Measurements from ENCODE around the gene CLCA2. TPM values are rescaled to one million over a fixed set of nuclear protein-coding genes. Genes with fewer than 3 reads are reported as not detected.

CLCA2 gene
- total and polyA plus RNA-seq, 2 of the 8 experiments (the other 6 are each of a cell fraction or from before 2014, with no cell fraction given) = not detected

DNA sequence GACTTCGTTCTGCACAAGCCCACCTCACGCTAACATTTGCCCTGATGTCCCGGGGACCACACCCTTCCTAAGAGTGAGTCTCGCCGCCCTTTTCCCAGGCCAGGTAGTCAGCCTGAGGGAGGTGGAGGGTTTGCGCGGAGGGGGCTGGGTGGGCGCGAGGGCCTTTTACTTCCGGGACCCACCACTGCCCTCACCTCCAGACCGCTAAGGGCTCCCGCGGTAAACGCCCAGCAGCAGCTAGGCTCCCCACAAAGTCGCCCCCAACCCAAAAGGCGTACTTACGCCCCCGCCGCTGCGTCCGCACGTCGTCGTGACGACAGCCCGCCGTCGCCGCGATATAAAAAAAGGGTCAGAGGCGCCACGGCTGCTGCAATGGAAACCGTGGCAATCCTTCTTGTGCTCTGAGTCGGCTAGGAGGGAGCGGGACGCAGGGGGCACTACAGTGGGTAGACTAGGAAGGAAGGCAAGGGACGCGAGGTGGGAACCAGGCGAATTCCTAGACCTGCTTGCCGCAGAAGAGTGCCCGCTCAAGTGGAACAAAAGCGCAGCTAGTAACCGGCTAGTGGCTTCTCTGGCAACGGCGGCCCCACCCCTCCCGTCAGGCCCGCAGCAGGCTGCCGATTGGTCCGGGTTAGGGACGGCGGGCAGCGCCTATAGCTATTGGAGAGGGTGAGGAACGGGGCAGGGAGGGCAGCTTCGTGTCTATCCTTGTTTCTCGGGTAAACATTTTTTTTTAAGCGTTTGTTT lies 28.0 kb upstream of the CLCA2 start, which contains the start of gene ODF2L (continued):
- TF ChIP-seq KDM1A (IDR thresholded peaks at IDR 0.05; ENCODE audit: borderline replicate concordance, low read length) = no peak
- peak; percentile 71 for TF ChIP-seq KDM4A (IDR thresholded peaks at IDR 0.05; ENCODE audit: low read depth, low read length, severe bottlenecking)
- no peak for TF ChIP-seq ZNF274 (IDR thresholded peaks at IDR 0.05; ENCODE audit: borderline replicate concordance, extremely low read depth, low read length)
- TF ChIP-seq, protein P1, sequence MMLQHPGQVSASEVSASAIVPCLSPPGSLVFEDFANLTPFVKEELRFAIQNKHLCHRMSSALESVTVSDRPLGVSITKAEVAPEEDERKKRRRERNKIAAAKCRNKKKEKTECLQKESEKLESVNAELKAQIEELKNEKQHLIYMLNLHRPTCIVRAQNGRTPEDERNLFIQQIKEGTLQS (IDR thresholded peaks at IDR 0.05; ENCODE audit: insufficient read depth, low read depth, low read length) = no peak
- no peak for TF ChIP-seq CTBP2 (IDR thresholded peaks at IDR 0.05; ENCODE audit: borderline replicate concordance, insufficient read depth, insufficient read length, low read length)
- peak; percentile 88 for TF ChIP-seq EGR1 (IDR thresholded peaks at IDR 0.05; ENCODE audit: borderline replicate concordance, low read depth, low read length)
- peak; percentile 91 for TF ChIP-seq ASH2L (IDR thresholded peaks at IDR 0.05; ENCODE audit: low read length)

All from H1 (cell line).